HG02759 (cell line): ENCODE results near the gene BSPH1.
"Not testable (repeated sequence)": the region's sequence is repeated elsewhere in the genome, so short reads cannot be mapped to it uniquely, and the experiment has no call there.

Experiments
- ATAC-seq: cut with Tn5 transposase; IDR thresholded peaks from one replicate; pipeline ENCODE4 v1.9.1; 2021; ENCODE audit warnings: mild to moderate bottlenecking, moderate library complexity; ENCODE audit not compliant: unreplicated experiment

The BSPH1 gene, protein sequence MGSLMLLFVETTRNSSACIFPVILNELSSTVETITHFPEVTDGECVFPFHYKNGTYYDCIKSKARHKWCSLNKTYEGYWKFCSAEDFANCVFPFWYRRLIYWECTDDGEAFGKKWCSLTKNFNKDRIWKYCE

DNA sequence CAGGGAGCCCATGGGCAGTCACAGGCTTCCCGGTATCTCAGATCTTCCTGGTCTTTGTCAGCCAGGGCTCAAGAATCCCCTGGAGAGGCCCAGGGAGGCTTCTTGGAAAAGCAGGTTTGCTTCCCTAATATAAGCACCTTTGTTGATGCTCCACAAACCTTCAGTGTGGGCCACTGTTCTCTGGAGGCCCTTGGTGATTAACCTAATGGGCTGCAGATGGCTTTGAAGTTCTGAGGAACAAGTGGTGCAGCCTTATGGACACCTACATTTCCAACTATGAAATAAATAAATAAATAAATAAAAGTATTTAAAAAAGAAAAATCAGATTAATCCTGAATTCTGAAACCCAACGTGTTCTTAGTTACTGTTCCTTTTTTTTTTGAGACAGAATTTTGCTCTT lies at the start of gene BSPH1:
Gene BSPH1, minus strand, starts transcription at position 101 of the 400 bp plus-strand sequence. Its CDS starts 89 bp downstream, at position 12.
- ATAC-seq, result no peak

DNA sequence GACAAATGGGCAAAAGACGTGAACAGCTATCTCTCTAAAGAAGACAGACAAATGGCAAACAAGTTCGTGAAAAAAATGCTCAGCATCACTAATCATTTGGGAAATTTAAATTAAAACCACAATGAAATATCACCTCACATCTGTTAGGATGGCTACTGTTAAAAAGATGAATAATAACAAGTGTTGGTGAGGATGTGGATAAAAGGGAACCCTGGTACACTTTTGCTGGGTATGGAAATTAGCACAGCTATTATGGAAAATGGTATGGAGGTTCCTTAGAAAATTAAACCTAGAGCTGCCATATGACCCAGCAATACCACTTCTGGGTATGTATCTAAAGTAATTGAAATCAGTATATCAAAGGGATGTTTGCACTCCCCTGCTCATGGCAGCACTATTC lies 44.8 kb upstream of the BSPH1 start:
- ATAC-seq, result no peak

DNA sequence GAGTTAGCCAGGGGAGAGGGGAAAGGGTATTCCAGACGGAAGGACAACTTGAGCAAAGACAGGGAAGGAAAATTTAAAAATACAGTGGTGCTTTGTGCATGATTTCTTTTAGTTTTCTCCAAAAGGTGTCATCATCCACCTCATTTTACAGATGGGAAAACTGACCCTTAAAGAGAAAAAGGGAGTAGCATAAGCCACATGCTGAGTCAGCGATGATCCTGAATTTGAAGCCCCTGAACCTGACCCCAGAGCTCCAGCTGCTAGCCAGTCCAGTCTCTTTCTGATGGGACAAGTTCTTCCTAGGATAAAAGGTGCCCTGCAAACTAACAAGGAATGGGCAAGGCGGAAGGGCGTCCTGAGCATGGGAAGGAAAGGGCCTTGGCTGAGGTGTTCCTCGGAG lies 41.6 kb upstream of the BSPH1 start:
- no peak for ATAC-seq

DNA sequence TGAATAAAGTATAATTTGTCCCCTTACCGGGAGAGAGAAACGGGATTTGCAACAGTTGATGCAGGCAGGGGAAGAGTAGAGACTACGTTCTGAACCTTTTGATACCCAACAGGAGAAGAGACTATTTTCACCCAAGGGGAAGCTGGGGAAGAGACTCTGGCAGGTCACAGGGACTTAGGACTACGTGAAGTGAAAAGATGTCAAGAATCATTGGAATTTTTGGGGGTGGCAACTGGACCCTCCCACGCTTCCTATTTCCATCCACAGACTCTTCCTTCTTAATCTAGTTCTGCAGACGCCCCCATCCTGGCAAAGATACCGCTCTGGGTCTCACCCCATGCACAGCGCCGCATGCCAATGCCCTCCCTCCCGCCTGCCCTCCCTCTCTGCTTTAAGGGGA lies 38.1 kb upstream of the BSPH1 start:
- no peak for ATAC-seq

DNA sequence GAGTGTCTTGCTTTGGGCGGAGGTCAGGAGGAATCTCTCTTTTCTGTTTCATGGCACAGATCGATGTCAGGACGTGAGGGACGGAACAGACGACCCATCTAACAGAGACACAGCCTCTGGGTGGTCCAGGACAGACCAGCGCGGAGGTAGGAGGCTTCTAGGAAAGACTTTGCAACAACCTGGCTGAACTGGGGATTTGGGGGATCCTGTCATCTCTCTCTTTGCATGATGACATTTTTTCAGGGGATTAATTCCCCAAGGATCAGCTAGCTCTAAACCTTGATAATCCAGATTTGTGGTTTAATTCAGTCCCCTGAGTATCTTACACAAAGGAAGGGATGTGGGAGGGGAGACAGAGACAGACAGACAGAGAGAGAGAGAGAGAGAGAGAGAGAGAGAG lies 37.5 kb upstream of the BSPH1 start:
- no peak for ATAC-seq

DNA sequence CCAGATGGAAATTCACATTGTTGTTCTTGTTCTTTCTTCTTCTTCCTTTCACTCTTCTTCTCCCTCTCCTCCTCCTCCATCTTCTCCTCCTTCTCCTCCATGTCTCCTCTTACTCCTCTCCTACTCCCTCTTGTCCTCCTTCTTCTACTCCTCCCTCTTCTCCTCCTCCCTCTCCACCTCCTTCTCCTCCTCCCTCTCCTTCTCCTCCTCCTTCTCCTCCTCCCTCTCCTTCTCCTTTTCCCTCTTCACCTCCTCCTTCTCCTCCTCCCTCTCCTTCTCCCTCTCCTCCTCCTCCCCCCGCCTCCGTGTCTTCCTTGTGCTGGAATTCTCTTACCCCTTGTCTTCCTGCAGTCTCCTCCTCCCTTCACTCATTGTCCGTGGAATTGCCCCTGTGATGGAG lies 33.5 kb upstream of the BSPH1 start:
- no peak for ATAC-seq

DNA sequence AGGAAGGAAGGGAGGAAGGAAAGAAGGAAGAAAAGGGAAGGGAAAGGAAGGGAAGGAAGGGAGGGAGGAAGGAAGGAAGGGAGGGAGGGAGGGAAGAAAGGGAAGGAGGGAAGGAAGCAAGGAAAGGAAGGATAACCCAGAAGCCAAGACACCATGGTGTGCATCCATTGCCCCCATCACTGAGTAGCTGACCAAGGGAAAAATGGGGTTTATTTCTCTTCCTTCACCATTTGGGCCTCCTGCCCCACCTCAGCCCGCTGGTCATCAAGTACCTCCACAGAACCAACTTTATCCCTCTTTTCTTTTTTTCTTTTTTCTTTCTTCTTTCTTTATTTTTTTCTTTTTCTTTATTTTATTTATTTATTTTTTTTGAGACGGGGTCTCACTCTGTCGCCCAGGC lies 31.5 kb upstream of the BSPH1 start:
- no peak for ATAC-seq

DNA sequence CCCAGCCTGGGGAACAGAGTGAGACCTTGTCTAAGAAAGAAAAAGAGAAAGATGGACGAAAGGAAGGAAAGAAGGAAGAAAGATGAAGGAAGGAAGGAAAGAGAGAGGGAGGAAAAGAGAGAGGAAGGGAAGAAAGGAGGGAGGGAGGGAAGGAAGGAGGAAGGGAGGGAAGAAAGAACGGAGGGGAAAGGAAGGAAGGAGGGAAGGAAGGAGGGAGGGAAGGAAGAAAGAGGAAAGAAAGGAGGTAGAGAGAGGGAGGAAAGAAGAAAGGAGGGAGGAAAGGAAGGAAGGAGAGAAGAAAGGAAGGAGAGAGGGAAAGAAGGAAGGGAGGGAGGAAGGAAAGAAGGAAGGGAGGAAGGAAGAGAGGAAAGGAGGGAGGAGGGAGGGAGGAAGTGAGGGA lies 31.0 kb upstream of the BSPH1 start:
- no peak for ATAC-seq

DNA sequence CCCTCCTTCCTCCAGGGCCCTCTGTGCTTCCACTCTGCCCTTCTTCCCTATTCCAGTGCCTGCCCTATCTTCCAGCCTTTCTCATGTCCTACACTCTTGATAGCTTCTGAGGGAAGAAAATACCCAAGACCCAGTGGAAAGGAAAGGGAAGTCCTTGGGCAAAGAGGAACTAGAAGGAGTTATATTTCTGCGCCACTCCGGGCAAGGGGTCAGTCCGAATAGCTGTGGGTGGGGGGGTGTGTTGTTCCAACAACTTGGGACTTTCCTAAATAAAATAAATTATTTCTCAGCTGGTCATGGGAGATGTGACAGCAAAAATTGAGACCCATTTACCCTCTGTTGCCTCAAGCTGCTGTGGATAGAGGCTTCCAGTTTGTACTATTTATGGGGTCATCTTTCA lies 28.7 kb upstream of the BSPH1 start:
- ATAC-seq, result no peak

DNA sequence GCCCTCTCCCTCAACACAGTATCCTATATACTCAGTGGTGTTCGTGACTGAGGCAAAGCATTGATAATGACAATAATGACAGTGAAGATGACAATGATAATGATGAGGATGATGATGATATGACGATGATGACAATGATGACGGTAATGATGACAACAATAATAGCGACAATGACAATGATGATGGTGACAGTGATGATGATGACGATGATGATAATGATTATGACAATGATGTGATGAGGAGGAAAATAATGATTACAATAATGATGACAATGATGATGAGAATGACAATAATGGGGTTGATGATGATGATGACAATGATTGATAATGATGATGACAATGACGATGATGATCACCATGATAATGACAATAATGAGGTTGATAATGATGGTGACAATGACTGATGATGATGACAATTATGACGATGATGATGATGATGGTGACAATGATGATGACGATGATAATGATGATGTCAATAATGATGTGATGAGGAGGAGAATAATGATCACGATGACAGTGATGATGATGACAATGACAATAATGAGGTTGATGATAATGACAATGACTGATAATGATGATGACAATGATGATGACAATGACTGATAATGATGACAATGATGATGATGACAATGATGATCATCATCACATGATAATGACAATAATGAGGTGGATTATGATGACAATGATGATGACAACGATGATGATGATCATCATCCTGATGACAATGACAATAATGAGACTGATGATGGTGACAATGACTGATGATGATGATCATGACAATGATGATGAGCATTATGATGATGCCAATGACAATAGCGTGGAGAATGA lies 19.2 kb upstream of the BSPH1 start:
- no peak for ATAC-seq

DNA sequence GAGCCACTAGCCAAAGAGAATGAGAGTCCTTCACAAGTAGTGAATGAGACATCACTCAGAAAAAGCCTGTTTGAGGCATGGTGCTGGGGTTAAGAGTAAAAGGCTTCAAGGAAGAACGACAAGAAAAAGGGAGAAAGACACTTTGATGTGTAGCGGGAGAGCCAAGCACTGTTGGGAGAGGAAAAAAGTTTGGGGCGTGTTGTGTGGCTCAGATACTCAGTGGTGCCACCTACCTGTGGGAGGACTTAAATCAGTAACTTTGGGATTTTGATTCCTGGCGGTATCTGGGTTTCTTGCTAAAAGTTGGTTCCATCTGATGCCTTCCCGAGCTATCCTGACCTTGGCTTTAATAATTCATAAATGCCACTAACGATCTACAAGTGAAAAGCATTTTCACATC lies 14.8 kb upstream of the BSPH1 start:
- ATAC-seq, result no peak

DNA sequence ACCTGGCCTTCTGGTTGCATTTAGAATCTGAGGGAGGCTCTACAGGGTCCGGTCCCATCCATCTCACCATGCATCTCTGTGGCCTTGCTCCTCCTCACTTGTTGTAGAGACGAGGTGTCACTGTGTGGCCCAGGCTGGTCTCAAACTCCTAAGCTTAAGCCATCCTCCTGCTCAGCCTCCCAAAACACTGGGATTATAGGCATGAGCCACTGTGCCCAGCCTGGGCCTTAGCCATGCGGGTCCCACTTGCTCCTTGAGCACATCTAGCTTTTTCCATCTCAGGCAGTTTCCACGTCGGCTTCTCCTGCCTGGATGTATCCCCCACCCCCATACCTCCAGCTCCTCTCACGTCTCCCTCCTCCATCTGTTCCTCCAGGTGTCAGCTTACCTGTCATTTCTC lies 12.3 kb upstream of the BSPH1 start:
- no peak for ATAC-seq

DNA sequence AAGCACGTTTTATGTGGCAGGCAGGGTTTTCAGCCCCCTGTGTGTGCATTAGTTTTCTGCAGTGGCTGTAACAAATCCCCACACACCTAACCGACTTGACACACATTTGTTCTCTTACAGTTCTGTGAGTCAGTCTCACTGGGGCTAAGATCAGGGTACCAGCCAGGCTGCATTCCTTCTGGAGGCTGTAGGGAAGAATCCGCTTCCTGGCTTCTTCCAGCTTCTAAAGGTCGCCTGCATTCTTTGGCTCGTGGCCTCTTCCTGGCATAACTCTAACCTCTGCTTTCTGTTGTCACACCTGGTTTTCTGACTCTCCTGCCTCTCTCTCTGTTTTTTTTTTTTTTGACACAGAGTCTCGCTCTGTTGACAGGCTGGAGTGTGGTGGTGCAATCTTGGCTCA lies 8.9 kb upstream of the BSPH1 start:
- no peak for ATAC-seq

DNA sequence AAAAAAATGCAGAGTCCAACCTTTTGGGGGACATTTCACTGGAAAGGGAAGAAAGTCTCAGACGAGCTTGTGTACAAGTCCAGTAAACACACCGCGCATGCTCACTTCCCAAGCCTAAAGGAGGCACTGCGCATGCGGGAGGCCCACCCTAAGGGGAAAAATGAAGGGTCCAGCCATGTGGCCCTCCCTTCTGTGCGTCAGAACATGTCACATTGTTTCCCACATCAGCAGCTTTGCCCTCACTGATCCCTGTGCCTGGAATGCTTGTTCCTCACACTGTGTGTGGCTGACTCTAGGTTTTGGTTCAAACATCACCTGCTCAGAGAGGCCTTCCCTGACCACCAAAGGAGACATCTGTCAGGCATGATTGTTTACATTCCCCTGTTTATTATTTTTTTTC lies 6.8 kb upstream of the BSPH1 start:
- ATAC-seq, result no peak

DNA sequence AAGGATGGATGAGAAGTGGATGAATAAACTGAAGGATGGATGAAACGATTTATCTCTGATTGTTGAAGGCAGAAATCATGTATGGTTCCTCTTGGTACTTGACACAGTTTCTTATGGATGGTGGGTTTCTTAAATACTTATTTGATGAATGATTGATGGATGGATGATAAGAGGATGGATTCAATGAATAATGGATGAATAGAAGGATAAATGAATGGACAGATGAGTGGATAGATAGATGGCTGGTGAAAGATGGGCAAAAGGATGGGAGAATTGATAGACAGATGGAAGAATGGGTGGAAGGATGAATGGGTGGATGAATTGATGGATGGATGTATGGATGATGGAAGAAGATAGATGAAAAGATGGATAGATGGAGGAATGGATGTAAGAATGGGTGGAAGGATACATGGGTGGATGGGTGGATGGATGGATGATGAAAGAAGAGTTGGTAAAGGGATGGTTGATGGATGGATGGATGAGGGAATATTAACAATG lies 4.3 kb upstream of the BSPH1 start:
- no peak for ATAC-seq

DNA sequence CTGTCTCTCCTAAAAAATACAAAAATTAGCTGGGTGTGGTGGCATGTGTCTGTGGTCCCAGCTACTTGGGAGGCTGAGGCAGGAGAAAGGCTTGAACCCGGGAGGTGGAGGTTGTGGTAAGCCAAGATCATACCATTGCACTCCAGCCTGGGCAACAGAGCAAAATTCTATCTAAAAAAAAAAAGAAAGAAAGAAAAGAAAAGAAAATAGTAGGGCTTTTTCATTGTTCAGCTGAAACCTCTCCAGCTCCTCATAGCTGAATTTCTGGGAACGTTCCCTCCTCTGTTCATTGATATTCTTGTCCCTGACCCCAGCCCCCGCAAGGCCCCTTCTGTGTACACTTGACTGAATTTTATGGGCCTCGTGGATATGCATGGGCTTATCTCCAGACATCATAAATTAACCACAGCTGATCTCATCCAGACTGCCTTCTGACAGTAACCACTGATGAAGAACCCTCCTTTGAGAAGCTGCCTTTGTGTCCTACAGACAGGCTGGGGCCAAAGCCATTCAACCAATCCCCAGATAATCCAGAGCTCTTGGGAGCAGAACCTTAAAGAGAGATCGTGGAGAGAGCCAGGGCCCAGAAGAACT lies 2.3 kb upstream of the BSPH1 start, which contains the start of gene ELSPBP1:
Gene ELSPBP1, plus strand, starts transcription at position 424 of the 594 bp plus-strand sequence. CDS start 14,036 bp downstream, outside the sequence.
- ATAC-seq, result no peak

DNA sequence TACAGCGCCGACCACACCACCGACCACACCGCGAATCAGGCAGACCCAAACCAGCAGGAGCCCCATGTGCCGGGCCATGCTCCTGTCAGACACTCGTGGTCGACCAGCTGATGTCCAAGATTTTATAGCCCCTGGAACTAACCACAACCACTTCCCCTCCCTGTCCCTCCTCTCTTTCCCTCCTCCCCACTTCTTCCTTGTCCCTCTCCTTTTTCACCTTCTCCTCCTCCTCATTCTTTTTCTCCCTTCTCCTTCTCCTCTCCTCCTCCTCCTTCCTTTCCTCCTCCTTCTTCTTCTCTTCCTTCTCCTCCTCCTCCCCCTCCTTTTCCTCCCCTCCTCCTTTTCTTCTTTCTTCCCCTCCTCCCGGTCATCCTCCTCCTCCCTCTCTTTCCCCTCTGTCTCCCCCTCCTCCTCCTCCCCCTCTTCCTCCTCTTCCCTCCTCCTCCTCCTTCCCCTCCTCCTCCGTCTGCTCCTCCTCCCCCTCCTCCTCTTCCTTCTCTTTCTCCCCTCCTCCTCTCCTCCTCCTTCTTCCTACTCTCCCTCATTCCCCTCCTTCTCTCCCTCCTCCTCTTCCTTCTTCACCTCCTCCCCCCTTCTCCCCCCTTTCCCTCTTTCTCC lies 670 bp downstream of the BSPH1 start:
- ATAC-seq, result no peak

DNA sequence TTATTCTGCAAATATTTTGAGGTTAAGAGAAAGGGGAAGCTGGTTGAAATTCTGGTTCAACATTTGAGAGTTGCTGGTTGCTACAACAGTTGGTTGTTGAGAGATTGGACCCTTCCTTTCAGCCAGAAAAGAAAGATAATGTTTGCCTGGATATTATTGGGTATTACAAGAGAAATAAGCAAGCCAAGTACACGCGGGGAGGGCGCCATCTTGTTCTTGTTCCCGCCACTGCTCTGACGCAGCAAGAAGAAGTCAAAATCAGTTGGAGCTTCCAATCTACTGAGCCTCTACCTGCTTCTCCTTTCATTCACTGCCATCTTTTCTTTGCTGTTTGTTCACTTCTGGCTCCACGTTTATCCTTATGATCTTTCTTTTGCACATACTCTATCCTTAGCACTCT lies 18.4 kb downstream of the BSPH1 start:
- ATAC-seq, result no peak

DNA sequence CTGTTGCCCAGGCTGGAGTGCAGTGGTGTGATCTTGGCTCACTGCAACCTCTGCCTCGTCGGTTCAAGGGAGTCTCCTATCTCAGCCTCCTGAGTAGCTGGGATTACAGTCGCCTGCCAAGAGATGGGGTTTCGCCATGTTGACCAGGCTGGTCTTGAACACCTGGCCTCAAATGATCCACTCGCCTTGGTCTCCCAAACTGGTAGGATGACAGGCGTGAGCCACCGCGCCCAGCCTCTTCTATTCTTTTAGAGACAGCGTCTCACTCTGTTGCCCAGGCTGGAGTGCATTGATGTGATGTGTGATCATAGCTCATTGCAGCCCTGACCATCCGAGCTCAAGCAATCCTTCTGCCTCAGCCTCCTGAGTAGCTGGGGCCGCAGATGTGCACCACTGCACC lies 36.0 kb downstream of the BSPH1 start:
- ATAC-seq, result not testable (repeated sequence)

DNA sequence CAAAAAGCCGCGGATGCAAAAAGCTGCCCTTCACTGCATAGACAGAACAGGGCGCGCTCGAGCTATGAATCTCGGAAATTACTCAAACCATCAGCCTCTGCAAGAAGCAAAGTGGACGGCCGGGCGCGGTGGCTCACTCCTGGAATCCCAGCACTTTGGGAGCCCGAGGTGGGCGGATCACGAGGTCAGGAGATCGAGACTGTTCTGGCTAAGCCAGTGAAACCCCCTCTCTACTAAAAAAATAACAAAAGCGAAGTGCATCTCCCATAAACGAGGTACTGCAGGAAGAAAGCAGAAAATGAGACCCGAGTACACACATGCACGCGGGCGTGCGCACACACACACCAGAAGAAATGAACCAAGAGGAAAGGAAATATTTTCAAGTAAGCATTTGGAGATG lies 39.8 kb downstream of the BSPH1 start:
- not testable (repeated sequence) for ATAC-seq

DNA sequence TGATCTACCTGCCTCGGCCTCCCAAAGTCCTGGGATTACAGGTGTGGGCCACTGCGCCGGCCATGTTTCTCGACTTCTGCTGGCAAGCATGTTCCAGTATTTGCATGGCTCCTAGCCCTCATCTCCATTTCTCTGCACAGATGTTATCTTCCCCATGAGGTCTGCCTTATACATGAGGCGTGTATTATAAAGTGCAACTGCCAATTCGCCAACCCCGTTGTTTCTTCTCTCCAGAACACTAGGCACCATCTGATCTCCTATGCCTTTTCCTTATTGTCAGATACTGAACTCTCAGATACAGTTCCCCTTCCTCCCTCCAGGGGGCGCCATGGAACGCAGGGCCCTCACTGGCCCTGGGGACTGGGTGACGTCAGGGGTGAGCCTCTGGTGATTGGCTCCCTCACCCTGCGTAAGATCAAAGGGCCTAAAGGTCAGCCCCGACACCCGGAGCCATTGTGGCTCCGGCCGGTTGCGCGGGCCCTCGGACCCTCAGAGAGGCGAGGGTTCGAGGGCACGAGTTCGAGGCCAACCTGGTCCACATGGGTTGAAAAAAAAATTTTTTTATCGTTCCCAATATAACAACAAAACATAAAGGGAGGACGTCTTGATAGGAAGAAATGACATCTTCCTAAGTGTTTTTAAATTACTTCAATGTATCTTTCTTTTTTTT lies 42.0 kb downstream of the BSPH1 start:
- not testable (repeated sequence) for ATAC-seq
